ENCODE measurements around the gene WTAP. TPM values are rescaled to one million over a fixed set of nuclear protein-coding genes. Genes with fewer than 3 reads are reported as not detected.

Gene WTAP
- 100 to 1,000 TPM in 1 of 2 donors, 10 to 100 TPM in 1; 75.9 to 114 TPM for total RNA-seq

GRCh38 chr6:159726918-159727716, at the start of gene WTAP:
Gene WTAP, plus strand, starts transcription at chr6:159727506. Its CDS starts 8,760 bp downstream, at chr6:159736266.

GRCh38 chr6:159693128-159693893, 34.0 kb upstream of the WTAP start, which contains the start of gene SOD2:
Gene SOD2, minus strand, starts transcription at chr6:159693241. Its CDS starts 74 bp downstream, at chr6:159693167.

GRCh38 chr6:159761873-159762680, 34.8 kb downstream of the WTAP start, which contains the start of gene ACAT2:
Gene ACAT2, plus strand, starts transcription at chr6:159762045. Its CDS starts 43 bp downstream, at chr6:159762088.

DNA sequence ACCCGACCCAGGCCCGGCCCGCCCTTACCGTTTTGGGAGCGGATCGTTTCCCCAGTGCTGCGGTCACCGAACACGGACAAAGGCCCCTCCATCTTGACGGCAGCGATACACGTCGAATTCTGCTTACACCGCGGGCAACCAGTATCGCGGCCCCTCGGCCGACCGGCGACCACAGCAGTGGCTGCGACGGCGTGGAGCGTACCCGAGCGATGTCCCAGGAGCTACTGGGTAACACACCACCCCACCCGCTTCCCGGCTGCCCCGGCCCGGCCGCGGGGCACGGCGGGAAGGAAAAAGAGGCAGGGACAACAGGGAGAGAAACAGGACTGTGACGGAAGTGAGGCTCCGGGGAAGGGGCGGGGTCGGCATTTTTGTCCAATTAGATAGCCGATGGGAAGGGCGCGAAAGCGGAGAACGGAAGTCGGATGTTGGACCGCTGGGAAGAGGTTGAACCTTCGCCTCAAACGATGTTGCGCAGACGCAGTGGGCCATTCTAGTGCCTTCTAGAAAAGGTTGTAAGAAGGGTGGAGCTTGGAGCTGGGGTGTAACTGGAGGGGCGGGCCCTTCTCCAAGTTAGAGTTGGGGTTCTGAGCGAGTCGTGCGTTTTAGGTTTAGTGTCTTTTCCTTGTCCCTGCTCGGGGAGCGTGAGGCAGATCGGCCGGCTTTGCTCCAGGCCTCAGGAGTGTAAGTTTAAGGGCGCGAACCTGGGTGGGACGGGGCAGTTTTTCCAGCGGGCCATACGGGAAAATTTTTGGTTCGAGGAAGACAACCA, 62.3 kb downstream of the WTAP start, which contains the start of gene TCP1:
Gene TCP1, minus strand, starts transcription at position 226 of the 772 bp plus-strand sequence. Its CDS starts 134 bp downstream, at position 92.

GRCh38 chr6:159790149-159790955, 63.0 kb downstream of the WTAP start, which contains the start of gene MRPL18:
Gene MRPL18, plus strand, starts transcription at chr6:159790467. Its CDS starts 121 bp downstream, at chr6:159790588.

DNA sequence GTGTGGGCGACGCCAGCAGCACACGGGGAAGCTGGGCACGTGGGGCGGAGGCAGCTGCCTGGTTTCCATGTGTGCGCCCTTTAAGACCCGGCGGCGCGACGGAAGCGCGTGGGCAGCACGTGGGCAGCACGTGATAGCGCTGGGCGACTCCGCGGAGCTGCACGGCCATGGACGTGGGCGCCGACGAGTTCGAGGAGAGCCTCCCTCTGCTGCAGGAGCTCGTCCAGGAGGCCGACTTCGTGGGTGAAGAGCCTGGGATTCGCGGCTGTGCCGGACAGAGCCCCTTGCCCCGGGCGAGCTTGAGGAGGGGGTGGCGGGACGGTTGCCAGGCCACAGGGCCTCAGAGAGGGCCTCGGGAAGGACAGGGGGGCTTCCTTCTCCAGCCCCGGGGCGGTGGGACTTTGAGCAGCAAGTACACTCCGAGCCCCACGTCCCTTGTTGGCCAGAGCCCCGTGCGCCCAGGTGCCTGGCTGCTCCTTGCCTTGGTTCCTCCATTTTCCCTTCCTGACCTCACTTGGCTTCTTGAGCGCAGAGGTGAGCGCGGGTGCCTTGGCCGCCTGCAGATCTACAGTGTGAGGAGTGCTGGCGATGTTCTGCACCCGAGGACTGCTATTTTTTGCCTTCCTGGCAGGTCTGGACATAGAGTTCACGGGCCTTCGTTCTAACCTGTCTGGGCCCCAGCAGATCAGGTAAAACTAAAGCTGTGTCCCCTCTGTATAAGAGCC, 73.0 kb downstream of the WTAP start, which contains the start of gene PNLDC1:
Gene PNLDC1, plus strand, starts transcription at position 136 of the 725 bp plus-strand sequence. Its CDS starts 32 bp downstream, at position 168.

Small RNAs within 50 kb of the gene (small RNA-seq; reads per million reads assigned to genes)
- gene RNU4ATAC18P (0 to 0.12 reads per million in 2 donors), gene SNORA20 (606 to 658 reads per million in 2 donors), gene SNORA29 (0 reads per million in 2 donors)

Other genes with a start within 250 kb of the WTAP start
- gene SOD2, start 34.3 kb upstream of the WTAP start, total RNA-seq, result 1,000 to 10,000 TPM in 1 of 2 donors, 10 to 100 TPM in 1; 74.3 to 1,134 TPM
- 10 to 100 TPM; 66.4 to 89.9 TPM for gene ACAT2, start 34.5 kb downstream of the WTAP start, total RNA-seq
- 100 to 1,000 TPM; 239 to 363 TPM for gene TCP1, start 62.1 kb downstream of the WTAP start, total RNA-seq
- gene MRPL18, start 63.0 kb downstream of the WTAP start, total RNA-seq, result 10 to 100 TPM; 66.1 to 98.6 TPM
- gene PNLDC1, start 72.8 kb downstream of the WTAP start, total RNA-seq, result not detected
- gene MAS1, start 163.5 kb downstream of the WTAP start, total RNA-seq, result not detected
- gene IGF2R, start 241.6 kb downstream of the WTAP start, total RNA-seq, result 100 to 1,000 TPM; 141 to 182 TPM

All from melanocyte of skin (primary cell).